ENCODE measurements around the gene TLL1.

The TLL1 gene

GRCh38 chr4:165894159-165894558, 21.1 kb downstream of the TLL1 start:
- no peak for DNase-seq (ENCODE audit: low spot score)

GRCh38 chr4:165905405-165906027, 32.5 kb downstream of the TLL1 start:
- no peak for DNase-seq (ENCODE audit: low spot score)

GRCh38 chr4:165906272-165906671, 33.2 kb downstream of the TLL1 start:
- no peak for DNase-seq (ENCODE audit: low spot score)

GRCh38 chr4:165909947-165910346, 36.9 kb downstream of the TLL1 start:
- no peak for DNase-seq (ENCODE audit: low spot score)

GRCh38 chr4:165915215-165915614, 42.2 kb downstream of the TLL1 start:
- no peak for DNase-seq (ENCODE audit: low spot score)

- no peak for DNase-seq (ENCODE audit: low spot score)
Observed at GRCh38 chr4:165921546-165921945, 48.5 kb downstream of the TLL1 start.

GRCh38 chr4:165922747-165923146, 49.7 kb downstream of the TLL1 start:
- no peak for DNase-seq (ENCODE audit: low spot score)

- no peak for DNase-seq (ENCODE audit: low spot score)
Observed at GRCh38 chr4:165926307-165926706, 53.3 kb downstream of the TLL1 start.

- DNase-seq (ENCODE audit: low spot score), result no peak
Observed at GRCh38 chr4:165927366-165927765, 54.3 kb downstream of the TLL1 start.

GRCh38 chr4:165927815-165928214, 54.8 kb downstream of the TLL1 start:
- DNase-seq (ENCODE audit: low spot score), result no peak

GRCh38 chr4:165928601-165929000, 55.6 kb downstream of the TLL1 start:
- no peak for DNase-seq (ENCODE audit: low spot score)

GRCh38 chr4:165929662-165930061, 56.6 kb downstream of the TLL1 start:
- DNase-seq (ENCODE audit: low spot score), result no peak

- no peak for DNase-seq (ENCODE audit: low spot score)
Observed at GRCh38 chr4:165931741-165932140, 58.7 kb downstream of the TLL1 start.

GRCh38 chr4:165944900-165945299, 71.9 kb downstream of the TLL1 start:
- DNase-seq (ENCODE audit: low spot score), result no peak

- no peak for DNase-seq (ENCODE audit: low spot score)
Observed at GRCh38 chr4:165945991-165946390, 73.0 kb downstream of the TLL1 start.

- no peak for DNase-seq (ENCODE audit: low spot score)
Observed at GRCh38 chr4:165947019-165947418, 74.0 kb downstream of the TLL1 start.

- no peak for DNase-seq (ENCODE audit: low spot score)
Observed at GRCh38 chr4:165953181-165953580, 80.1 kb downstream of the TLL1 start.

- DNase-seq (ENCODE audit: low spot score), result no peak
Observed at GRCh38 chr4:165963621-165964020, 90.6 kb downstream of the TLL1 start.

GRCh38 chr4:165964591-165964990, 91.6 kb downstream of the TLL1 start:
- DNase-seq (ENCODE audit: low spot score), result no peak

- DNase-seq (ENCODE audit: low spot score), result no peak
Observed at GRCh38 chr4:165965503-165965902, 92.5 kb downstream of the TLL1 start.

GRCh38 chr4:165966833-165967232, 93.8 kb downstream of the TLL1 start:
- DNase-seq (ENCODE audit: low spot score), result no peak

GRCh38 chr4:165967486-165967885, 94.4 kb downstream of the TLL1 start:
- no peak for DNase-seq (ENCODE audit: low spot score)

GRCh38 chr4:165970703-165971420, 97.8 kb downstream of the TLL1 start:
- DNase-seq (ENCODE audit: low spot score), result no peak

- DNase-seq (ENCODE audit: low spot score), result no peak
Observed at GRCh38 chr4:165971446-165971845, 98.4 kb downstream of the TLL1 start.

Data from AG08395 (cell line).